ENCODE data around the gene NKIRAS2. TPM values are rescaled to one million over a fixed set of nuclear protein-coding genes. Genes with fewer than 3 reads are reported as not detected.

NKIRAS2 gene
- total RNA-seq, 1 experiment from 2014 or later = 38.3 TPM

DNA sequence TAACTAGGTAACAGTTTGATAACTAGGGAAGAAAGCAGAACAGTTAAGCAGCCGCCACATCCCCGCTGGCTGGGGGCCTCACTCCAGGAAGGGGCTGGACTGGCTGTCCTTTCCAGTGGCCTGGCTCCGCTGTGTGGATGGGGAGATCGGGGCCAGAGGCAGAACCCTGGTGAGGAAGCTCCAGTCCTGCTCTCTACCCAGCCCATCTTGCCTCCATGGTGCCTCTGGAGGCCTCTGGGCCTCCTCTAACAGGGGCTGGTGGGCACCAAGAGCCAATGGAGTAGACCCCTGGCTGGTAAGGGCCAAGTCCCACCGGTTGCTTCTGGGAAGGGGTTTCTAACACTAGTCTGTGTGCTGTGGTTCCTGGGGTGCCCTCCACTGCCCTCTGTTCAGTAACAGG, 45.2 kb upstream of the NKIRAS2 start:
- Histone ChIP-seq H3K4me2 (no peak overlapping the region), H3K4me3 (no peak overlapping the region), H3K27me3 (ENCODE audit: insufficient read depth, low read depth) (no peaks in the 10 kb centered on the region), H4K20me1 (ENCODE audit: insufficient read depth) (peaks cover 26% of the 10 kb centered on the region), H3K27ac (no peak overlapping the region), H3K9me3 (ENCODE audit: insufficient read depth, low read depth) (no peaks in the 10 kb centered on the region), H2AFZ (no peak overlapping the region), H3K36me3 (ENCODE audit: low read depth) (peaks cover 27% of the 10 kb centered on the region), H3K79me2 (ENCODE audit: low read depth) (0 out of 2 replicates have a peak, but pooled peaks cover 5% of the 10 kb centered on the region), H3K4me1 (replicated peaks; ENCODE audit: insufficient read depth) (peaks cover 32% of the 10 kb centered on the region), H3K9me2 (ENCODE audit: insufficient read depth) (no peaks in the 10 kb centered on the region), H3F3A (ENCODE audit: insufficient read depth, low read depth) (peaks cover 52% of the 10 kb centered on the region; the same call in 1 of the 2 replicates)
- POLR2A ChIA-PET (ENCODE audit: unreplicated experiment) = interaction anchor here (0.7 kb wide), 1 partner anchor 132 kb away, joined by 5 read pairs; no protein-coding TSS in a partner anchor
- TF ChIP-seq CTCF (conservative IDR thresholded peaks at IDR 0.05) (no peak), EZH2 (IDR thresholded peaks at IDR 0.05; ENCODE audit: low read depth) (no peak)
- intact Hi-C loops (cut with micrococcal nuclease; ENCODE audit: unreplicated experiment) = no loop called here
- no TSS peak for BruUV-seq (replicated peaks)
- CTCF ChIA-PET = no interaction called here
- no peak for DNase-seq

DNA sequence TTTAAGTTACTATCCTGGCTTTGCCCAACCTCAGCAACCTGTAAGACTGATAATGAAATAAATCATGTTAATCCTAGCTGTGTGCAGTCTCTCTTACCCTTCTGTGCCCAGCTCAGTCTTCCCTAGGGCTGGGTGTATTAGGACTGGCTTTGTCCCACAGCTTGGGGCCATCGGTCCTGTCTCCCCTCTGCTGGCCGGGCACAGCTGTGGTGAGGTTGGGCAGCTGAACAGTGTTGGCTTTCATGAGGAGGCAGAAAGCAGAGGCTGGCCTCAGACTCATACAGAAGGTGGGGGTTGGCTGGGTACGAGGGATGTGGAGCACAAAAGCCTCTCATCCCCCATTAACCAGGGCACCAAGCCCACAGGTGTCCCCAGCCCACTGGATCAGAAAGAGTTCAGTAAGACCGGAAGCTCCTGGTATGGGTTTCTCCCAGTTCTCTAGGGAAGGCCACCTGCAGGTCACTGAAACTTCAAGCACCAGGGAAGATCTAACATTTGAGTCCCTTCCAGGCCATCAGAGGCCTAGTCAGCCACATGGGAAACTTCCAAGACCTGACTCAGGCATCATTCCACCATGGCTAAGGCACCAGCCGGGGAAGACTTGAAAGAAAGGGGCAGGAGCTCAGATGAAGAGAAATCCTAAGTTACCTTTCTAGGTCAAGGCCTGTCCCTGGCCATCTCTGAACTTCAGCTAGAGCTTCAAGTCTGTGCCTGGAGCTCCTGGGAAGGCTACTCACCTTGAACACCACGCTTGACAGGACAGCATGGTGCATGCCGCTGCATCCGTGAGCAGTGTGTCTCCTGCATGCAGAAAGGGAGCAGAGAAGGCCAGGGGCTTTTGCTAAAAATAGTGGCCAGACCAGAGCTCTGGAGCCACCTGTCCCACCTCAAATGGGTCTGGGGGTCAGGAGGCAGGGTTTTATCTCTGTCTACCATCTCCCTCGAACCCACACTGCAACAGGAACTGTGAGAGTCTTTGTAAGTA, 44.5 kb upstream of the NKIRAS2 start:
- Histone ChIP-seq H3K27me3 (ENCODE audit: insufficient read depth, low read depth) (no peaks in the 10 kb centered on the region), H3K36me3 (ENCODE audit: low read depth) (peaks cover 28% of the 10 kb centered on the region), H3K9me3 (ENCODE audit: insufficient read depth, low read depth) (no peaks in the 10 kb centered on the region), H4K20me1 (ENCODE audit: insufficient read depth) (peaks cover 26% of the 10 kb centered on the region), H3K4me3 (no peak overlapping the region), H3F3A (ENCODE audit: insufficient read depth, low read depth) (peaks cover 50% of the 10 kb centered on the region; the same call in 1 of the 2 replicates), H3K79me2 (ENCODE audit: low read depth) (0 out of 2 replicates have a peak, but pooled peaks cover 5% of the 10 kb centered on the region), H3K4me1 (replicated peaks; ENCODE audit: insufficient read depth) (peaks cover 32% of the 10 kb centered on the region), H2AFZ (no peak overlapping the region), H3K9me2 (ENCODE audit: insufficient read depth) (no peaks in the 10 kb centered on the region), H3K27ac (no peak overlapping the region), H3K4me2 (no peak overlapping the region)
- TF ChIP-seq CTCF (conservative IDR thresholded peaks at IDR 0.05) = no peak
- TF ChIP-seq EZH2 (IDR thresholded peaks at IDR 0.05; ENCODE audit: low read depth) = no peak
- ChIA-PET CTCF (no interaction called here), POLR2A (ENCODE audit: unreplicated experiment) (interaction anchor here (0.6 kb wide), 1 partner anchor 287 kb away, joined by 7 read pairs; the partner anchor contains the start of gene EIF1)
- no TSS peak for BruUV-seq (replicated peaks)
- intact Hi-C loops (cut with micrococcal nuclease; ENCODE audit: unreplicated experiment) = no loop called here
- no peak for DNase-seq

- no peak for DNase-seq
- POLR2A ChIA-PET (ENCODE audit: unreplicated experiment) = interaction anchor here (0.6 kb wide), 1 partner anchor 288 kb away, joined by 7 read pairs; the partner anchor contains the start of gene EIF1
- H3K79me2 ChIP-seq (ENCODE audit: low read depth) = 0 out of 2 replicates have a peak, but pooled peaks cover 5% of the 10 kb centered on the region
- peaks cover 32% of the 10 kb centered on the region for H3K4me1 ChIP-seq (replicated peaks; ENCODE audit: insufficient read depth)
- intact Hi-C loops (cut with micrococcal nuclease; ENCODE audit: unreplicated experiment) = no loop called here
- no peaks in the 10 kb centered on the region for H3K27me3 ChIP-seq (ENCODE audit: insufficient read depth, low read depth)
- TF ChIP-seq CTCF (conservative IDR thresholded peaks at IDR 0.05) = no peak
- TF ChIP-seq EZH2 (IDR thresholded peaks at IDR 0.05; ENCODE audit: low read depth) = no peak
- no peaks in the 10 kb centered on the region for H3K9me3 ChIP-seq (ENCODE audit: insufficient read depth, low read depth)
- H3K9me2 ChIP-seq (ENCODE audit: insufficient read depth) = no peaks in the 10 kb centered on the region
- no TSS peak for BruUV-seq (replicated peaks)
- CTCF ChIA-PET = no interaction called here
- no peak overlapping the region for H3K27ac ChIP-seq
- H3F3A ChIP-seq (ENCODE audit: insufficient read depth, low read depth) = peaks cover 50% of the 10 kb centered on the region; the same call in 1 of the 2 replicates
- no peak overlapping the region for H3K4me3 ChIP-seq
- H3K4me2 ChIP-seq = no peak overlapping the region
- peaks cover 37% of the 10 kb centered on the region for H3K36me3 ChIP-seq (ENCODE audit: low read depth)
- no peak overlapping the region for H2AFZ ChIP-seq
- peaks cover 26% of the 10 kb centered on the region for H4K20me1 ChIP-seq (ENCODE audit: insufficient read depth)
These were observed 43.6 kb upstream of the NKIRAS2 start for GRCh38 chr17:41976142-41976768.
